WTC11 (cell line): ENCODE measurements around the gene ARHGAP26. TPM values are rescaled to one million over a fixed set of nuclear protein-coding genes. Genes with fewer than 3 reads are reported as not detected.

Source experiments
- ATAC-seq: fragments of 200-7000 bp; cut with Tn5 transposase; 2 replicates; pipeline ENCODE4 v1.10.0; 2021; ENCODE audit warnings: mild to moderate bottlenecking, moderate library complexity
- CTCF ChIA-PET: fragments of 300-600 bp; sonication (Branson Sonifier 250); formaldehyde crosslinking; loops from one replicate; lab custom pipeline; 2021; ENCODE audit warnings: antibody characterized with exemption; lab: Charles Lee
- POLR2A ChIA-PET: fragments of 350-600 bp; sonication (Branson Sonifier 250); formaldehyde crosslinking; loops from one replicate; lab custom pipeline; 2021; ENCODE audit warnings: antibody characterized with exemption; lab: Charles Lee
- DNase-seq: peaks from one replicate; pipeline ENCODE4 v3.0.0; 2021; ENCODE audit warnings: low spot score
- H3K27ac Mint-ChIP-seq: 2 replicates; pipeline ENCODE4 v1.8.0; 2021; ENCODE audit warnings: mixed read lengths
- H3K27me3 Mint-ChIP-seq: 2 replicates; pipeline ENCODE4 v1.8.0; 2021; ENCODE audit warnings: low read depth, mild to moderate bottlenecking, moderate library complexity, mixed read lengths
- H3K36me3 Mint-ChIP-seq: 2 replicates; pipeline ENCODE4 v1.8.0; 2021; ENCODE audit warnings: mixed read lengths
- H3K4me1 Mint-ChIP-seq: 2 replicates; pipeline ENCODE4 v1.8.0; 2022; ENCODE audit warnings: mixed read lengths
- H3K4me3 Mint-ChIP-seq: 2 replicates; pipeline ENCODE4 v1.8.0; 2021; ENCODE audit warnings: mild to moderate bottlenecking, moderate library complexity, mixed read lengths
- H3K9me3 Mint-ChIP-seq: 2 replicates; pipeline ENCODE4 v1.8.0; 2021; ENCODE audit warnings: mixed read lengths
- AFF4 ChIP-seq: sonication (generic); formaldehyde crosslinking; IDR thresholded peaks from 2 replicates; pipeline ENCODE4 v1.8.1; 2023; ENCODE audit warnings: mild to moderate bottlenecking, missing genetic modification reagents, borderline replicate concordance
- ATF1 ChIP-seq: sonication (generic); formaldehyde crosslinking; IDR thresholded peaks from 2 replicates; pipeline ENCODE4 v1.8.1; 2023; ENCODE audit warnings: mild to moderate bottlenecking, moderate library complexity, missing genetic modification reagents
- CBFB ChIP-seq: sonication (generic); formaldehyde crosslinking; IDR thresholded peaks from 2 replicates; pipeline ENCODE4 v1.8.1; 2022; ENCODE audit warnings: mild to moderate bottlenecking, low read depth, missing genetic modification reagents
- E2F5 ChIP-seq: sonication (generic); formaldehyde crosslinking; IDR thresholded peaks from 2 replicates; pipeline ENCODE4 v1.8.1; 2022; ENCODE audit warnings: mild to moderate bottlenecking, moderate library complexity, missing genetic modification reagents
- FOXP1 ChIP-seq: sonication (generic); formaldehyde crosslinking; IDR thresholded peaks from 2 replicates; pipeline ENCODE4 v1.8.0; 2022; ENCODE audit warnings: missing genetic modification reagents, mild to moderate bottlenecking, moderate library complexity, borderline replicate concordance
- JUN ChIP-seq: sonication (generic); formaldehyde crosslinking; IDR thresholded peaks from 2 replicates; pipeline ENCODE4 v1.8.0; 2023; ENCODE audit warnings: mild to moderate bottlenecking, missing genetic modification reagents
- MXD4 ChIP-seq: fragments of 250-450 bp; sonication (Bioruptor Pico); IDR thresholded peaks from 2 replicates; pipeline ENCODE4 v1.8.0; 2021; ENCODE audit warnings: mild to moderate bottlenecking, moderate library complexity, borderline replicate concordance
- NR1H2 ChIP-seq: sonication (generic); formaldehyde crosslinking; IDR thresholded peaks from 2 replicates; pipeline ENCODE4 v1.9.0; 2021; ENCODE audit warnings: mild to moderate bottlenecking, moderate library complexity, missing genetic modification reagents
- NR2C2 ChIP-seq: sonication (generic); formaldehyde crosslinking; IDR thresholded peaks from 2 replicates; pipeline ENCODE4 v1.8.0; 2022; ENCODE audit warnings: mild to moderate bottlenecking, missing genetic modification reagents
- NR3C1 ChIP-seq: sonication (generic); formaldehyde crosslinking; conservative IDR thresholded peaks from 2 replicates; pipeline ENCODE4 v1.8.1; 2023; ENCODE audit warnings: low read depth, mild to moderate bottlenecking, missing genetic modification reagents
- RORB ChIP-seq: fragments of 250-450 bp; sonication (Bioruptor Pico); IDR thresholded peaks from 2 replicates; pipeline ENCODE4 v1.9.0; 2021; ENCODE audit warnings: mild to moderate bottlenecking
- SMAD4 ChIP-seq: sonication (generic); formaldehyde crosslinking; IDR thresholded peaks from 2 replicates; pipeline ENCODE4 v1.8.0; 2022; ENCODE audit warnings: mild to moderate bottlenecking, missing genetic modification reagents
- TEAD1 ChIP-seq: sonication (generic); formaldehyde crosslinking; IDR thresholded peaks from 2 replicates; pipeline ENCODE4 v1.8.0; 2022; ENCODE audit warnings: mild to moderate bottlenecking, missing genetic modification reagents
- TP53 ChIP-seq: sonication (generic); formaldehyde crosslinking; IDR thresholded peaks from 2 replicates; pipeline ENCODE4 v1.8.1; 2023; ENCODE audit warnings: mild to moderate bottlenecking, missing genetic modification reagents
- USF2 ChIP-seq: sonication (generic); formaldehyde crosslinking; IDR thresholded peaks from 2 replicates; pipeline ENCODE4 v1.8.1; 2023; ENCODE audit warnings: mild to moderate bottlenecking, missing genetic modification reagents, moderate library complexity
- ZBTB21 ChIP-seq: sonication (generic); formaldehyde crosslinking; IDR thresholded peaks from 2 replicates; pipeline ENCODE4 v1.8.1; 2023; ENCODE audit warnings: mild to moderate bottlenecking, missing genetic modification reagents, borderline replicate concordance
- ZBTB43 ChIP-seq: sonication (generic); formaldehyde crosslinking; IDR thresholded peaks from 2 replicates; pipeline ENCODE4 v1.8.1; 2023; ENCODE audit warnings: mild to moderate bottlenecking, missing genetic modification reagents
- ZNF232 ChIP-seq: sonication (generic); formaldehyde crosslinking; IDR thresholded peaks from 2 replicates; pipeline ENCODE4 v1.8.0; 2022; ENCODE audit warnings: mild to moderate bottlenecking, missing genetic modification reagents
- ZNF263 ChIP-seq: sonication (generic); formaldehyde crosslinking; IDR thresholded peaks from 2 replicates; pipeline ENCODE4 v1.8.1; 2022; ENCODE audit warnings: low read depth, mild to moderate bottlenecking, moderate library complexity, missing genetic modification reagents
- ZNF396 ChIP-seq: fragments of 250-450 bp; sonication (Bioruptor Pico); IDR thresholded peaks from 2 replicates; pipeline ENCODE4 v1.8.0; 2021; ENCODE audit warnings: mild to moderate bottlenecking, moderate library complexity, borderline replicate concordance
- ZNF425 ChIP-seq: fragments of 250-450 bp; sonication (Bioruptor Pico); conservative IDR thresholded peaks from 2 replicates; pipeline ENCODE4 v1.9.0; 2021; ENCODE audit warnings: mild to moderate bottlenecking
- total RNA-seq: library from RNA; stranded (reverse); gene quantifications from 3 replicates; pipeline ENCODE4 v1.2.3, GENCODE V29; 2021
- TF ChIP-seq, protein P1 (sequence below): sonication (generic); formaldehyde crosslinking; IDR thresholded peaks from 2 replicates; pipeline ENCODE4 v1.8.0; 2023; ENCODE audit warnings: missing genetic modification reagents

Gene ARHGAP26
- total RNA-seq, 1 experiment from 2014 or later = 22.3 TPM

DNA sequence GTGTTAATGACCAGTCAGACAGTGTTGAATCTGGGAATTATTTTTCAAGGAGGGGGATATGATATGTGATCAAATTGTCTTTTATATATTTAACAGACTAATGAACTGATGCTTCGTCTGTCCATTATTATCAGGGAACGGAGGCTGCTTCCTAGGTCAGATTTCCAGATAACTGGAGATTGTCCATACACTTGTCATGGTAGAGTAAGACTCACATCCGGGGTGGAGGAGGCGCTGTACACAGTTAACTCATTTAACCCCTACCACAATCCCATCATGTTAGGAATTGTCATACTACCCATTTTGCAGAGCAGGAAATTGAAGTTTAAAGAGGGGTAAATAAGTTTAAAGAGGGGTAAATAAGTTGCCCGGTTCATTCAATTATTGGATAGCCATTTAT is 55.9 kb downstream of the ARHGAP26 start (continued):
- no peak for TF ChIP-seq ZNF425 (CRISPR knock-in tag)
- no peak for TF ChIP-seq AFF4 (CRISPR knock-in tag)
- TF ChIP-seq ATF1 (CRISPR knock-in tag) = no peak
- no peak for TF ChIP-seq CBFB (CRISPR knock-in tag)

- DNase-seq = no peak
- H3K4me3 Mint-ChIP-seq = no peak overlapping the region
- no peaks in the 10 kb centered on the region for H3K27me3 Mint-ChIP-seq
- peak overlapping the region; percentile 13 for H3K27ac Mint-ChIP-seq
- CTCF ChIA-PET = interaction anchor here (1.1 to 1.4 kb wide), 3 partner anchors 8 to 113 kb away, joined by 3 read pairs; no protein-coding TSS in a partner anchor
- peaks cover 70% of the 10 kb centered on the region for H3K4me1 Mint-ChIP-seq
- no peak for ATAC-seq
- POLR2A ChIA-PET = no interaction called here
- H3K9me3 Mint-ChIP-seq = no peaks in the 10 kb centered on the region
- TF ChIP-seq SMAD4 (CRISPR knock-in tag) (no peak), MXD4 (CRISPR knock-in tag) (no peak), ZBTB43 (no peak), ZNF232 (CRISPR knock-in tag) (no peak), E2F5 (CRISPR knock-in tag) (no peak), NR2C2 (CRISPR knock-in tag) (no peak), ZNF263 (CRISPR knock-in tag) (no peak), TEAD1 (CRISPR knock-in tag) (no peak), TP53 (CRISPR knock-in tag) (no peak), FOXP1 (CRISPR knock-in tag) (no peak), ZNF396 (CRISPR knock-in tag) (no peak), ZBTB21 (no peak), NR1H2 (CRISPR knock-in tag) (no peak), JUN (no peak), USF2 (CRISPR knock-in tag) (no peak), NR3C1 (no peak), RORB (CRISPR knock-in tag) (no peak)
- TF ChIP-seq, protein P1, sequence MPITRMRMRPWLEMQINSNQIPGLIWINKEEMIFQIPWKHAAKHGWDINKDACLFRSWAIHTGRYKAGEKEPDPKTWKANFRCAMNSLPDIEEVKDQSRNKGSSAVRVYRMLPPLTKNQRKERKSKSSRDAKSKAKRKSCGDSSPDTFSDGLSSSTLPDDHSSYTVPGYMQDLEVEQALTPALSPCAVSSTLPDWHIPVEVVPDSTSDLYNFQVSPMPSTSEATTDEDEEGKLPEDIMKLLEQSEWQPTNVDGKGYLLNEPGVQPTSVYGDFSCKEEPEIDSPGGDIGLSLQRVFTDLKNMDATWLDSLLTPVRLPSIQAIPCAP (CRISPR knock-in tag) = no peak
- no peaks in the 10 kb centered on the region for H3K36me3 Mint-ChIP-seq
These were observed 56.7 kb downstream of the ARHGAP26 start for GRCh38 chr5:142826741-142827492.
